ENCODE results near the gene RBM27.

RBM27 gene

GRCh38 chr5:146219243-146219642 is 15.8 kb downstream of the RBM27 start:
- H2BK15ac ChIP-seq (ENCODE audit: low read depth, poor library complexity, severe bottlenecking) = no peak overlapping the region
- no peak overlapping the region for H4K91ac ChIP-seq (ENCODE audit: low read length)
- no peak overlapping the region for H3K4ac ChIP-seq (ENCODE audit: low read depth in 1 of 2, low read length in 2 of 2)
- no peaks in the 10 kb centered on the region for H3K9me3 ChIP-seq (ENCODE audit: control insufficient read depth, low read length)
- no peaks in the 10 kb centered on the region for H3K27me3 ChIP-seq (ENCODE audit: control insufficient read depth in 1 of 2, insufficient read depth in 1 of 2, low read length in 2 of 2)
- peaks cover 4 to 41% of the 10 kb centered on the region in 2 experiments for H3K36me3 ChIP-seq (ENCODE audit: control insufficient read depth in 1 of 2, insufficient read depth in 2 of 2, low read depth in 1 of 2, low read length in 2 of 2)
- H3K79me1 ChIP-seq (replicated peaks; ENCODE audit: low read length, poor library complexity, severe bottlenecking) = peaks cover 9% of the 10 kb centered on the region
- no peak overlapping the region for H4K8ac ChIP-seq (ENCODE audit: low read length)
- H2BK120ac ChIP-seq (ENCODE audit: low read depth, low read length) = no peak overlapping the region
- H2BK12ac ChIP-seq (ENCODE audit: low read length in 2 of 2) = no peak overlapping the region
- no peak overlapping the region for H3K18ac ChIP-seq (ENCODE audit: low read depth in 1 of 2, low read length in 2 of 2)
- H3K23ac ChIP-seq (ENCODE audit: low read length in 2 of 2) = no peak overlapping the region
- no peak overlapping the region for H2BK5ac ChIP-seq (ENCODE audit: low read depth, low read length, poor library complexity, severe bottlenecking)
- no peak overlapping the region for H2AK5ac ChIP-seq (ENCODE audit: low read length, severe bottlenecking)
- H3K4me2 ChIP-seq (ENCODE audit: low read length, poor library complexity, severe bottlenecking) = no peak overlapping the region
- H3K9ac ChIP-seq (ENCODE audit: low read length) = no peak overlapping the region
- no peak overlapping the region for H3K4me3 ChIP-seq (ENCODE audit: insufficient read depth in 1 of 2, low read depth in 1 of 2, low read length in 2 of 2)
- DNase-seq = no peak
- no peak overlapping the region for H3K27ac ChIP-seq (ENCODE audit: low read length, poor library complexity, severe bottlenecking)
- no peak overlapping the region for H3K14ac ChIP-seq (ENCODE audit: low read length in 2 of 2)
- no peak overlapping the region for H2AFZ ChIP-seq (ENCODE audit: low read depth, low read length)
- peaks cover 3% of the 10 kb centered on the region for H3K4me1 ChIP-seq (ENCODE audit: control insufficient read depth, insufficient read depth, low read depth, low read length)

GRCh38 chr5:146221234-146221633 is 17.8 kb downstream of the RBM27 start:
- H3K9ac ChIP-seq (ENCODE audit: low read length) = no peak overlapping the region
- no peaks in the 10 kb centered on the region for H3K9me3 ChIP-seq (ENCODE audit: control insufficient read depth, low read length)
- H3K36me3 ChIP-seq (ENCODE audit: control insufficient read depth in 1 of 2, insufficient read depth in 2 of 2, low read depth in 1 of 2, low read length in 2 of 2) = peaks cover 4 to 45% of the 10 kb centered on the region in 2 experiments
- no peak overlapping the region for H3K23ac ChIP-seq (ENCODE audit: low read length in 2 of 2)
- no peak overlapping the region for H2AK5ac ChIP-seq (ENCODE audit: low read length, severe bottlenecking)
- H3K18ac ChIP-seq (ENCODE audit: low read depth in 1 of 2, low read length in 2 of 2) = no peak overlapping the region
- H3K14ac ChIP-seq (ENCODE audit: low read length in 2 of 2) = no peak overlapping the region
- no peak overlapping the region for H4K8ac ChIP-seq (ENCODE audit: low read length)
- H3K4me1 ChIP-seq (ENCODE audit: control insufficient read depth, insufficient read depth, low read depth, low read length) = no peaks in the 10 kb centered on the region
- no peak overlapping the region for H2BK5ac ChIP-seq (ENCODE audit: low read depth, low read length, poor library complexity, severe bottlenecking)
- no peak overlapping the region for H2BK15ac ChIP-seq (ENCODE audit: low read depth, poor library complexity, severe bottlenecking)
- no peak overlapping the region for H3K4ac ChIP-seq (ENCODE audit: low read depth in 1 of 2, low read length in 2 of 2)
- H2AFZ ChIP-seq (ENCODE audit: low read depth, low read length) = no peak overlapping the region
- no peak for DNase-seq
- H3K79me1 ChIP-seq (replicated peaks; ENCODE audit: low read length, poor library complexity, severe bottlenecking) = peaks cover 14% of the 10 kb centered on the region
- no peak overlapping the region for H3K27ac ChIP-seq (ENCODE audit: low read length, poor library complexity, severe bottlenecking)
- H2BK120ac ChIP-seq (ENCODE audit: low read depth, low read length) = no peak overlapping the region
- no peaks in the 10 kb centered on the region for H3K27me3 ChIP-seq (ENCODE audit: control insufficient read depth in 1 of 2, insufficient read depth in 1 of 2, low read length in 2 of 2)
- no peak overlapping the region for H2BK12ac ChIP-seq (ENCODE audit: low read length in 2 of 2)
- no peak overlapping the region for H3K4me2 ChIP-seq (ENCODE audit: low read length, poor library complexity, severe bottlenecking)
- no peak overlapping the region for H4K91ac ChIP-seq (ENCODE audit: low read length)
- WGBS = 100% methylated on average over 3 of the region's 3 CpGs
- H3K4me3 ChIP-seq (ENCODE audit: insufficient read depth in 1 of 2, low read depth in 1 of 2, low read length in 2 of 2) = no peak overlapping the region

GRCh38 chr5:146222005-146222404 is 18.6 kb downstream of the RBM27 start:
- Histone ChIP-seq H2BK120ac (ENCODE audit: low read depth, low read length) (no peak overlapping the region), H2AK5ac (ENCODE audit: low read length, severe bottlenecking) (no peak overlapping the region), H3K4me3 (ENCODE audit: insufficient read depth in 1 of 2, low read depth in 1 of 2, low read length in 2 of 2) (no peak overlapping the region), H3K4me2 (ENCODE audit: low read length, poor library complexity, severe bottlenecking) (no peak overlapping the region), H3K4ac (ENCODE audit: low read depth in 1 of 2, low read length in 2 of 2) (no peak overlapping the region), H3K14ac (ENCODE audit: low read length in 2 of 2) (no peak overlapping the region), H3K27ac (ENCODE audit: low read length, poor library complexity, severe bottlenecking) (no peak overlapping the region), H4K91ac (ENCODE audit: low read length) (no peak overlapping the region), H3K36me3 (ENCODE audit: control insufficient read depth in 1 of 2, insufficient read depth in 2 of 2, low read depth in 1 of 2, low read length in 2 of 2) (peaks cover 4 to 49% of the 10 kb centered on the region in 2 experiments), H3K79me1 (replicated peaks; ENCODE audit: low read length, poor library complexity, severe bottlenecking) (peaks cover 14% of the 10 kb centered on the region), H3K18ac (ENCODE audit: low read depth in 1 of 2, low read length in 2 of 2) (no peak overlapping the region), H2AFZ (ENCODE audit: low read depth, low read length) (no peak overlapping the region), H2BK12ac (ENCODE audit: low read length in 2 of 2) (no peak overlapping the region), H3K9ac (ENCODE audit: low read length) (no peak overlapping the region), H3K4me1 (ENCODE audit: control insufficient read depth, insufficient read depth, low read depth, low read length) (no peaks in the 10 kb centered on the region), H4K8ac (ENCODE audit: low read length) (no peak overlapping the region), H3K23ac (ENCODE audit: low read length in 2 of 2) (no peak overlapping the region), H3K27me3 (ENCODE audit: control insufficient read depth in 1 of 2, insufficient read depth in 1 of 2, low read length in 2 of 2) (no peaks in the 10 kb centered on the region), H2BK5ac (ENCODE audit: low read depth, low read length, poor library complexity, severe bottlenecking) (no peak overlapping the region), H2BK15ac (ENCODE audit: low read depth, poor library complexity, severe bottlenecking) (no peak overlapping the region), H3K9me3 (ENCODE audit: control insufficient read depth, low read length) (no peaks in the 10 kb centered on the region)
- DNase-seq = no peak
- WGBS = no CpG with 5 or more reads among the region's 1 CpG

GRCh38 chr5:146223179-146223578 is 19.8 kb downstream of the RBM27 start:
- Histone ChIP-seq H2AFZ (ENCODE audit: low read depth, low read length) (no peak overlapping the region), H3K27ac (ENCODE audit: low read length, poor library complexity, severe bottlenecking) (no peak overlapping the region), H3K79me1 (replicated peaks; ENCODE audit: low read length, poor library complexity, severe bottlenecking) (peaks cover 14% of the 10 kb centered on the region), H2AK5ac (ENCODE audit: low read length, severe bottlenecking) (no peak overlapping the region), H3K18ac (ENCODE audit: low read depth in 1 of 2, low read length in 2 of 2) (no peak overlapping the region), H3K9ac (ENCODE audit: low read length) (no peak overlapping the region), H3K27me3 (ENCODE audit: control insufficient read depth in 1 of 2, insufficient read depth in 1 of 2, low read length in 2 of 2) (no peaks in the 10 kb centered on the region), H4K8ac (ENCODE audit: low read length) (no peak overlapping the region), H3K14ac (ENCODE audit: low read length in 2 of 2) (no peak overlapping the region), H2BK5ac (ENCODE audit: low read depth, low read length, poor library complexity, severe bottlenecking) (no peak overlapping the region), H3K4ac (ENCODE audit: low read depth in 1 of 2, low read length in 2 of 2) (no peak overlapping the region), H3K9me3 (ENCODE audit: control insufficient read depth, low read length) (no peaks in the 10 kb centered on the region), H3K36me3 (ENCODE audit: control insufficient read depth in 1 of 2, insufficient read depth in 2 of 2, low read depth in 1 of 2, low read length in 2 of 2) (peaks cover 4 to 53% of the 10 kb centered on the region in 2 experiments), H2BK12ac (ENCODE audit: low read length in 2 of 2) (no peak overlapping the region), H3K4me1 (ENCODE audit: control insufficient read depth, insufficient read depth, low read depth, low read length) (no peaks in the 10 kb centered on the region), H3K23ac (ENCODE audit: low read length in 2 of 2) (no peak overlapping the region), H2BK120ac (ENCODE audit: low read depth, low read length) (no peak overlapping the region), H2BK15ac (ENCODE audit: low read depth, poor library complexity, severe bottlenecking) (no peak overlapping the region), H4K91ac (ENCODE audit: low read length) (no peak overlapping the region), H3K4me3 (ENCODE audit: insufficient read depth in 1 of 2, low read depth in 1 of 2, low read length in 2 of 2) (no peak overlapping the region), H3K4me2 (ENCODE audit: low read length, poor library complexity, severe bottlenecking) (no peak overlapping the region)
- WGBS = no CpG with 5 or more reads among the region's 1 CpG
- DNase-seq = no peak
